Measurements from ENCODE around the gene GARIN5A.

- TF ChIP-seq CTCF (conservative IDR thresholded peaks at IDR 0.05; ENCODE audit: low read depth, low read length) (no peak), EZH2 (IDR thresholded peaks at IDR 0.05; ENCODE audit: borderline replicate concordance, low read depth, low read length, poor library complexity, severe bottlenecking) (no peak)
Observed at GRCh38 chr19:50419022-50419579, 57.5 kb downstream of the GARIN5A start.
